ENCODE measurements around the gene MEF2C. TPM values are rescaled to one million over a fixed set of nuclear protein-coding genes. Genes with fewer than 3 reads are reported as not detected.

Gene MEF2C
- total and polyA plus RNA-seq, 7 experiments from 2014 or later = 0.07 to 40.0 (median 2.2) TPM

DNA sequence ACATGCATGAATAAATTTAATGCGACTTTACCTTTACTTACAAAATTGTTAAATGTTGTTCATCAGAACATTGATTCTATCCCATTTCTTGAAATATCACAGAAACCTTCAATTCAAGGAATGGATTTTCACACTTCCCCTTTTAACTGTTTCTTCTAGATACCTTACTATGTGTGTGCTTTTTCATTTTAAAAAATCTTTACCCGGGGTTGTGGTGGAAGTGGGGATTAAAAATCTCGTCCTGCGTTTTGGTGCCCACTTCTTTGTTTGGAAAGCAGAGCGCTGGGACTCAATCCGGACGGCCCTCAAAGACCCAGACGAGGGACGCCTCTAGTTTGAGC lies 5.8 kb upstream of the MEF2C start:
- CTCF ChIA-PET = no interaction called here
- ATAC-seq = peak; percentile 16
- Histone ChIP-seq H3K36me3 (ENCODE audit: control insufficient read depth in 2 of 3, insufficient read depth in 3 of 3, low read length in 3 of 3) (no peaks in the 10 kb centered on the region), H3K4me1 (ENCODE audit: control insufficient read depth in 2 of 2, insufficient read depth in 2 of 2, low read length in 2 of 2) (peaks cover 0 to 6% of the 10 kb centered on the region in 2 donors), H3K9me3 (ENCODE audit: control insufficient read depth in 2 of 3, low read length in 3 of 3) (no peaks in the 10 kb centered on the region), H3K4me3 (ENCODE audit: low read length) (no peak overlapping the region), H3K27ac (ENCODE audit: low read depth, low read length) (no peak overlapping the region), H3K27me3 (ENCODE audit: control insufficient read depth in 2 of 2, insufficient read depth in 2 of 2, low read length in 2 of 2) (peaks cover 0 to 5% of the 10 kb centered on the region in 2 donors)
- H3K27ac Mint-ChIP-seq = no peak overlapping the region
- POLR2A ChIA-PET = no interaction called here
- H3K36me3 Mint-ChIP-seq = no peaks in the 10 kb centered on the region
- no peak overlapping the region for H3K4me3 Mint-ChIP-seq
- peaks cover 0 to 1% (median 0%) of the 10 kb centered on the region in 11 donors for H3K9me3 Mint-ChIP-seq
- intact Hi-C loops (cut with micrococcal nuclease) = loop anchor here in 1 of 2 donors (2.0 to 10.0 kb wide), 2 partner anchors 202 to 1104 kb away; no protein-coding TSS in a partner anchor
- peaks cover 39 to 78% (median 57%) of the 10 kb centered on the region in 5 donors for H3K27me3 Mint-ChIP-seq
- H3K4me1 Mint-ChIP-seq = peaks cover 6 to 15% (median 9%) of the 10 kb centered on the region in 7 donors
- no peak for DNase-seq

DNA sequence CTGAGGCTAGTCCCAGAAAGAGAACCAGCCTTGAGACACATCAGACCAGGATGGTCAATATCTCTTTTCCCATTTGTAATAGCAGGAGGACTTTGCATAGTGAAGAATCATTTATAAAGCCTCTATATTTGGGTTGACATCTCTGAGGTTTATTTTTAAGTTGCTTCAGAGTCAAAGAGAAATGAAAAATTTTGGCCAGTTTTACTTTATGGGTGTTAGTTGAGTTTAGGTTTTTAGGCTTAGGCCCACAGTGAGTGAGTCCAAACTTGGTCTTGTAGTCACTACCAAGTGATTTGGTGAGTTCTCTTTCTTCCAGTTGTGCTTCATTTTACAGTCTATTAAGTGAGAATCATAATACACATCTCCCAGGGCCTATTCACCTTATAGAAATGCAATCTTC lies 5.3 kb upstream of the MEF2C start:
- no peak for DNase-seq
- no peaks in the 10 kb centered on the region for H3K36me3 ChIP-seq (ENCODE audit: control insufficient read depth in 2 of 3, insufficient read depth in 3 of 3, low read length in 3 of 3)
- Mint-ChIP-seq H3K36me3 (no peaks in the 10 kb centered on the region), H3K27ac (no peak overlapping the region), H3K9me3 (peaks cover 0 to 1% (median 0%) of the 10 kb centered on the region in 11 donors), H3K4me1 (peaks cover 11 to 19% (median 15%) of the 10 kb centered on the region in 7 donors), H3K27me3 (peaks cover 45 to 84% (median 63%) of the 10 kb centered on the region in 5 donors), H3K4me3 (no peak overlapping the region)
- peaks cover 0 to 6% of the 10 kb centered on the region in 2 donors for H3K4me1 ChIP-seq (ENCODE audit: control insufficient read depth in 2 of 2, insufficient read depth in 2 of 2, low read length in 2 of 2)
- ChIA-PET POLR2A (no interaction called here), CTCF (no interaction called here)
- H3K9me3 ChIP-seq (ENCODE audit: control insufficient read depth in 2 of 3, low read length in 3 of 3) = no peaks in the 10 kb centered on the region
- peaks cover 0 to 5% of the 10 kb centered on the region in 2 donors for H3K27me3 ChIP-seq (ENCODE audit: control insufficient read depth in 2 of 2, insufficient read depth in 2 of 2, low read length in 2 of 2)
- no peak overlapping the region for H3K4me3 ChIP-seq (ENCODE audit: low read length)
- no peak for ATAC-seq
- no peak overlapping the region for H3K27ac ChIP-seq (ENCODE audit: low read depth, low read length)
- intact Hi-C loops (cut with micrococcal nuclease) = loop anchor here in 1 of 2 donors (2.0 to 10.0 kb wide), 2 partner anchors 201 to 1103 kb away; no protein-coding TSS in a partner anchor

DNA sequence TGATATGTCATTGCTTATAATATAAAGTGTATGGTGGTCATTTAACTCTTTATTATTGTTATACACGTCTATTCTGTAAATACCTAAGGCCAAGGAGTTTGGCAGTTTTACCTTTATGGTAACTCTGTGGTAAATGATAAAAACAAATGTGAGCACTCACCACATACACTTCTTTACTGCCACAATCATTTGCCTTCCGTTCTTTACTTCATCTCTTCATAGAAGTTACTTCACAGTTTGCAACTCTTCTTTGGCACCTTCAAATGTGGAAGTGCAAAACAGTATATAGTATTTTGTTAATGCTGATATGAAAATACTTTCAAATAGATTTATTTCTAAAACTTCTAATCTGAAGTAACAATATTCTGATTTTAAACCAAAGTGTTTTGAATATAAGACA lies 4.4 kb upstream of the MEF2C start:
- Mint-ChIP-seq H3K27ac (no peak overlapping the region), H3K36me3 (no peaks in the 10 kb centered on the region), H3K4me1 (peaks cover 17 to 27% (median 24%) of the 10 kb centered on the region in 7 donors), H3K4me3 (no peak overlapping the region), H3K27me3 (peaks cover 52 to 89% (median 70%) of the 10 kb centered on the region in 5 donors), H3K9me3 (peaks cover 0 to 1% (median 0%) of the 10 kb centered on the region in 11 donors)
- ChIA-PET POLR2A (no interaction called here), CTCF (no interaction called here)
- peaks cover 0 to 6% of the 10 kb centered on the region in 2 donors for H3K4me1 ChIP-seq (ENCODE audit: control insufficient read depth in 2 of 2, insufficient read depth in 2 of 2, low read length in 2 of 2)
- no peaks in the 10 kb centered on the region for H3K36me3 ChIP-seq (ENCODE audit: control insufficient read depth in 2 of 3, insufficient read depth in 3 of 3, low read length in 3 of 3)
- H3K4me3 ChIP-seq (ENCODE audit: low read length) = no peak overlapping the region
- ATAC-seq (no peak), DNase-seq (no peak)
- H3K27me3 ChIP-seq (ENCODE audit: control insufficient read depth in 2 of 2, insufficient read depth in 2 of 2, low read length in 2 of 2) = peaks cover 0 to 5% of the 10 kb centered on the region in 2 donors
- no peak overlapping the region for H3K27ac ChIP-seq (ENCODE audit: low read depth, low read length)
- H3K9me3 ChIP-seq (ENCODE audit: control insufficient read depth in 2 of 3, low read length in 3 of 3) = no peaks in the 10 kb centered on the region
- intact Hi-C loops (cut with micrococcal nuclease) = loop anchor here in 1 of 2 donors (10.0 kb wide), 1 partner anchor 1103 kb away; no protein-coding TSS in a partner anchor

DNA sequence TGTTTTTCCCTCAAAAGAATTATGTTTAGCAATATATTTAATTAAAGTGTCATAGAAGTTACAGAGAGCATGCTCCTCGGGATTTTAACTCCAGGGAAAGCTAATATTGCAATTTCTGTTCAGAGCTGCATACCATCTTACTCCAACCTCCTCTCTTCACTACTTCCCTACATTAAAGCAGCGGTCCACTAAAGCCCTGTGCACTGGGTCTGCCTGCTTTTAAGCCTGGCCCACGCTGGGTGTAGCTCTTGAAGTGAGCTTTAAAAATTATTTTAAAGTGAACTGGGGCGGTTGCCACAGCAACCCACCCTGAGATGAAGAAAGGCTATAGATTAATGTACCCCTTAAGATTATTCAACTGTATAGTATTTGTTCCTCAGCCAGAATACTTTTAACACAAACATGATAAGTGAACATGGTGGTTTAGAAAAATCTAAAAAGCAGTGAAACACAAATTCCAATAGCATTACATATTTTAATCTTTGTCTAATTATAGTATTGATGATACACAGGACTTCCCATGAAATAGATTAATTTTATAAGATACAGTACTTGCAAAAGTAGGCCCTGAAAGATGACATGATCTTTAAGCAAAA lies 3.9 kb upstream of the MEF2C start:
- H3K27ac ChIP-seq (ENCODE audit: low read depth, low read length) = no peak overlapping the region
- H3K27me3 ChIP-seq (ENCODE audit: control insufficient read depth in 2 of 2, insufficient read depth in 2 of 2, low read length in 2 of 2) = peaks cover 0 to 5% of the 10 kb centered on the region in 2 donors
- POLR2A ChIA-PET = no interaction called here
- H3K9me3 ChIP-seq (ENCODE audit: control insufficient read depth in 2 of 3, low read length in 3 of 3) = no peaks in the 10 kb centered on the region
- intact Hi-C loops (cut with micrococcal nuclease) = loop anchor here in 1 of 2 donors (10.0 kb wide), 1 partner anchor 1102 kb away; no protein-coding TSS in a partner anchor
- peaks cover 0 to 6% of the 10 kb centered on the region in 2 donors for H3K4me1 ChIP-seq (ENCODE audit: control insufficient read depth in 2 of 2, insufficient read depth in 2 of 2, low read length in 2 of 2)
- H3K4me3 Mint-ChIP-seq = no peak overlapping the region
- no peaks in the 10 kb centered on the region for H3K36me3 Mint-ChIP-seq
- CTCF ChIA-PET = no interaction called here
- H3K4me1 Mint-ChIP-seq = peaks cover 17 to 30% (median 27%) of the 10 kb centered on the region in 7 donors
- no peak overlapping the region for H3K27ac Mint-ChIP-seq
- no peaks in the 10 kb centered on the region for H3K36me3 ChIP-seq (ENCODE audit: control insufficient read depth in 2 of 3, insufficient read depth in 3 of 3, low read length in 3 of 3)
- no peak overlapping the region for H3K4me3 ChIP-seq (ENCODE audit: low read length)
- H3K9me3 Mint-ChIP-seq = peaks cover 0 to 1% (median 0%) of the 10 kb centered on the region in 11 donors
- DNase-seq (no peak), ATAC-seq (no peak)
- peaks cover 52 to 89% (median 70%) of the 10 kb centered on the region in 5 donors for H3K27me3 Mint-ChIP-seq

DNA sequence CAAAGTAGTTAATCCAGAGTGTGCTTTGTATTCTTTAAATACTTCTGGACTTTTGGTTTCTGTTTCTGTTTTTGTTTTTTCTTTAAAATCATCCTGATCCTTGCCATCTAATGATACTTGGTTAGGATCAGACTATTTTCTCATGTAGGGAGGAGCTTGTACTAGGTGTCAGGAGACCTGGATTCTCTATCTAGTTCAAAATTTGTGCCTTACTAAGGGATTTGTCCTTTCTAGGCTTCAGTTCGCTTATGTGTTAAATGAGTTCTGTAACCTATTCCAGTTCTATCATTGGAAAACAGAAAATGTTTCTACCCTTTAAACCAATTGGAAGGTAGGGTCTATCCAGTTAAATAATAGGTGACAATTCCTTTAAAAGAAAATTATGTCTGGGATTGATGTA lies 3.3 kb upstream of the MEF2C start:
- no peak overlapping the region for H3K27ac ChIP-seq (ENCODE audit: low read depth, low read length)
- DNase-seq = no peak
- intact Hi-C loops (cut with micrococcal nuclease) = loop anchor here in 1 of 2 donors (10.0 kb wide), 1 partner anchor 1101 kb away; no protein-coding TSS in a partner anchor

DNA sequence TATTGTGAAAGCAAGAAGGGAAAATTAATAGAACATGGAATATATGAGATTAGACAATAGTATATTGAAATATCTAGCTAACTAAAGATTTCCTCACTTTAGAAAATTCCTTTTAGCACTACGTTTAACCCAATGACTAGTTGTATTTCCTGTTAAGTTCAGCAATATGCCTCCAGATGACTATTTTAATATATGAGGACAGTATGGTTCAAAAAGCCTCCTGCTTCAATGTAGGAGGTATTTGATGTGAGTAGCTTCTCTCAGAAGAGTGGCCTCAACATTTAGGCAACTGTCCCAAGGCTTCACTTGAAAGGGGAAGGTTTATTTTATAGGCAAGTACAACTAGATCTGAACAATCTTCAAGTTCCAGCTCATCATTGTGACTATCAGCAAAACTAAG lies 2.0 kb upstream of the MEF2C start:
- Histone ChIP-seq H3K27me3 (ENCODE audit: control insufficient read depth in 2 of 2, insufficient read depth in 2 of 2, low read length in 2 of 2) (peaks cover 0 to 5% of the 10 kb centered on the region in 2 donors), H3K4me1 (ENCODE audit: control insufficient read depth in 2 of 2, insufficient read depth in 2 of 2, low read length in 2 of 2) (peaks cover 0 to 6% of the 10 kb centered on the region in 2 donors), H3K4me3 (ENCODE audit: low read length) (no peak overlapping the region), H3K36me3 (ENCODE audit: control insufficient read depth in 2 of 3, insufficient read depth in 3 of 3, low read length in 3 of 3) (no peaks in the 10 kb centered on the region), H3K27ac (ENCODE audit: low read depth, low read length) (no peak overlapping the region), H3K9me3 (ENCODE audit: control insufficient read depth in 2 of 3, low read length in 3 of 3) (no peaks in the 10 kb centered on the region)
- Mint-ChIP-seq H3K4me3 (peak overlapping the region in 1 of 10 donors; percentile 91), H3K27me3 (peaks cover 49 to 90% (median 61%) of the 10 kb centered on the region in 5 donors), H3K36me3 (no peaks in the 10 kb centered on the region), H3K9me3 (peaks cover 0 to 1% (median 0%) of the 10 kb centered on the region in 11 donors), H3K4me1 (peaks cover 17 to 29% (median 27%) of the 10 kb centered on the region in 7 donors), H3K27ac (no peak overlapping the region)
- CTCF ChIA-PET = no interaction called here
- POLR2A ChIA-PET = no interaction called here
- DNase-seq = no peak
- intact Hi-C loops (cut with micrococcal nuclease) = loop anchor here in 1 of 2 donors (10.0 kb wide), 1 partner anchor 1100 kb away; no protein-coding TSS in a partner anchor
- ATAC-seq = no peak

More for the DNA sequence above, 3.3 kb upstream of the MEF2C start:
- Histone ChIP-seq H3K4me1 (ENCODE audit: control insufficient read depth in 2 of 2, insufficient read depth in 2 of 2, low read length in 2 of 2) (peaks cover 0 to 6% of the 10 kb centered on the region in 2 donors), H3K36me3 (ENCODE audit: control insufficient read depth in 2 of 3, insufficient read depth in 3 of 3, low read length in 3 of 3) (no peaks in the 10 kb centered on the region), H3K4me3 (ENCODE audit: low read length) (no peak overlapping the region), H3K9me3 (ENCODE audit: control insufficient read depth in 2 of 3, low read length in 3 of 3) (no peaks in the 10 kb centered on the region), H3K27me3 (ENCODE audit: control insufficient read depth in 2 of 2, insufficient read depth in 2 of 2, low read length in 2 of 2) (peaks cover 0 to 5% of the 10 kb centered on the region in 2 donors)
- peaks cover 0 to 1% (median 0%) of the 10 kb centered on the region in 11 donors for H3K9me3 Mint-ChIP-seq
- peak overlapping the region in 3 of 10 donors; percentile 0 to 8 (median 4) for H3K4me3 Mint-ChIP-seq
- peaks cover 52 to 92% (median 71%) of the 10 kb centered on the region in 5 donors for H3K27me3 Mint-ChIP-seq
- ATAC-seq = no peak
- H3K27ac Mint-ChIP-seq = no peak overlapping the region
- CTCF ChIA-PET = no interaction called here
- POLR2A ChIA-PET = no interaction called here
- no peaks in the 10 kb centered on the region for H3K36me3 Mint-ChIP-seq
- peaks cover 17 to 30% (median 27%) of the 10 kb centered on the region in 7 donors for H3K4me1 Mint-ChIP-seq
